H1 (cell line): ENCODE data around the gene CRTC3. TPM values are rescaled to one million over a fixed set of nuclear protein-coding genes. Genes with fewer than 3 reads are reported as not detected.

Source experiments
- CTCF ChIA-PET: fragments of 300-600 bp; sonication (Branson Sonifier 250); formaldehyde crosslinking; loops from one replicate; lab custom pipeline; 2021; ENCODE audit not compliant: partially characterized antibody; lab: Charles Lee
- POLR2A ChIA-PET: fragments of 300-600 bp; sonication (Branson Sonifier 250); formaldehyde crosslinking; loops from one replicate; lab custom pipeline; 2021; ENCODE audit warnings: inconsistent platforms; ENCODE audit not compliant: partially characterized antibody; lab: Charles Lee
- DNase-seq, 2 experiments: peaks; one replicate each; pipeline versions ENCODE4 v3.0.0 to v3.0.0-alpha.2; 2010 to 2022; ENCODE audit warnings: low spot score in 2 of 2, low read depth in 1 of 2, mixed read lengths in 1 of 2
- FAIRE-seq: peaks from 2 replicates; lab custom pipeline; 2011; peaks lifted over from hg19 to GRCh38; lab: Jason Lieb, UNC
- H2AFZ ChIP-seq: 2 replicates; pipeline ENCODE4 v1.8.1; 2012; ENCODE audit warnings: low read length, inconsistent platforms
- H2AK5ac ChIP-seq: 2 replicates; pipeline ENCODE4 v1.6.1; 2013; ENCODE audit warnings: low read depth, low read length
- H2BK120ac ChIP-seq: replicated peaks from 2 replicates; pipeline ENCODE3; 2013; ENCODE audit warnings: low read depth, low read length, inconsistent platforms
- H2BK12ac ChIP-seq: 2 replicates; pipeline ENCODE4 v1.6.1; 2013; ENCODE audit warnings: low read depth, low read length
- H2BK15ac ChIP-seq: 2 replicates; pipeline ENCODE4 v1.6.1; 2013; ENCODE audit warnings: low read length
- H2BK20ac ChIP-seq: 2 replicates; pipeline ENCODE4 v1.6.1; 2013; ENCODE audit warnings: low read length
- H2BK5ac ChIP-seq: 2 replicates; pipeline ENCODE4 v1.6.1; 2013; ENCODE audit warnings: low read depth, low read length
- H3K14ac ChIP-seq: 2 replicates; pipeline ENCODE4 v1.6.1; 2013; ENCODE audit warnings: inconsistent platforms; ENCODE audit not compliant: insufficient read length
- H3K18ac ChIP-seq: 2 replicates; pipeline ENCODE4 v1.6.1; 2013; ENCODE audit warnings: low read length; ENCODE audit errors: extremely low read depth
- H3K23ac ChIP-seq: 2 replicates; pipeline ENCODE4 v1.6.1; 2013; ENCODE audit warnings: inconsistent platforms; ENCODE audit not compliant: insufficient read length
- H3K23me2 ChIP-seq: 2 replicates; pipeline ENCODE4 v1.6.1; 2013; ENCODE audit warnings: low read depth, low read length
- H3K27ac ChIP-seq: 2 replicates; pipeline ENCODE4 v1.6.1; 2011; ENCODE audit warnings: low read depth, low read length, inconsistent platforms
- H3K27me3 ChIP-seq, 4 experiments: replicated peaks in 1 of 4; 1 replicate in 1 of 4; 2 replicates in 3 of 4; pipeline versions ENCODE4 v1.6.1 to v1.8.1; 2011 to 2013; ENCODE audit warnings: low read length in 3 of 4, mild to moderate bottlenecking in 3 of 4, inconsistent platforms in 2 of 4, mixed read lengths in 2 of 4, moderate library complexity in 1 of 4; ENCODE audit not compliant: control insufficient read depth in 3 of 4, insufficient read depth in 3 of 4; ENCODE audit errors: extremely low read depth in 1 of 4
- H3K36me3 ChIP-seq, 4 experiments: 2 replicates each; pipeline versions ENCODE4 v1.6.1 to v1.8.1; 2011 to 2013; ENCODE audit warnings: mild to moderate bottlenecking in 4 of 4, low read length in 3 of 4, moderate library complexity in 2 of 4, control low read depth in 1 of 4, inconsistent platforms in 1 of 4; ENCODE audit not compliant: insufficient read depth in 4 of 4, control insufficient read depth in 2 of 4
- H3K4ac ChIP-seq: replicated peaks from 2 replicates; pipeline ENCODE3; 2013; ENCODE audit warnings: low read length, low read depth, mixed read lengths, inconsistent platforms; ENCODE audit not compliant: insufficient read length
- H3K4me1 ChIP-seq, 4 experiments: replicated peaks in 1 of 4; 1 replicate in 1 of 4; 2 replicates in 3 of 4; pipeline versions ENCODE4 v1.6.1 to v1.8.1; 2011 to 2013; ENCODE audit warnings: low read length in 3 of 4, inconsistent platforms in 2 of 4, mixed read lengths in 1 of 4; ENCODE audit not compliant: insufficient read depth in 4 of 4, control insufficient read depth in 3 of 4
- H3K4me2 ChIP-seq, 2 experiments: 2 replicates each; pipeline versions ENCODE4 v1.6.1 to v1.8.1; 2011 to 2013; ENCODE audit warnings: low read depth in 2 of 2, low read length in 2 of 2, control low read depth in 1 of 2, inconsistent platforms in 1 of 2, mild to moderate bottlenecking in 1 of 2; ENCODE audit not compliant: insufficient read depth in 1 of 2
- H3K4me3 ChIP-seq, 4 experiments: fragments of 200-600, 300-600 bp in 1 of 4; sonication (generic), shearing (Covaris generic), sonication (Bioruptor Twin) in 1 of 4; 2 replicates each; pipeline versions ENCODE4 v1.5.1 to v1.8.1; 2011 to 2016; ENCODE audit warnings: low read length in 4 of 4, low read depth in 3 of 4, control low read depth in 2 of 4, inconsistent platforms in 2 of 4, mild to moderate bottlenecking in 2 of 4, mixed read lengths in 1 of 4, moderate library complexity in 1 of 4; ENCODE audit not compliant: insufficient read depth in 2 of 4; ENCODE audit errors: extremely low read depth in 1 of 4
- H3K56ac ChIP-seq: replicated peaks from 2 replicates; pipeline ENCODE3; 2013; ENCODE audit warnings: low read depth, mild to moderate bottlenecking, mixed read lengths, low read length, inconsistent platforms; ENCODE audit not compliant: insufficient read length
- H3K79me1 ChIP-seq: 2 replicates; pipeline ENCODE4 v1.6.1; 2013; ENCODE audit warnings: low read depth, low read length, control low read depth
- H3K79me2 ChIP-seq, 2 experiments: 2 replicates each; pipeline versions ENCODE4 v1.6.1 to v1.8.1; 2012 to 2013; ENCODE audit warnings: low read length in 2 of 2, mild to moderate bottlenecking in 2 of 2, inconsistent platforms in 1 of 2; ENCODE audit not compliant: insufficient read depth in 2 of 2, control insufficient read depth in 1 of 2
- H3K9ac ChIP-seq, 4 experiments: replicated peaks in 1 of 4; 1 replicate in 1 of 4; 2 replicates in 3 of 4; pipeline versions ENCODE4 v1.6.1 to v1.8.1; 2011 to 2013; ENCODE audit warnings: low read depth in 3 of 4, low read length in 3 of 4, control low read depth in 2 of 4, mild to moderate bottlenecking in 2 of 4, moderate library complexity in 2 of 4, inconsistent platforms in 1 of 4; ENCODE audit errors: extremely low read depth in 1 of 4
- H3K9me3 ChIP-seq, 2 experiments: 2 replicates each; pipeline versions ENCODE4 v1.6.1 to v1.8.1; 2012 to 2013; ENCODE audit warnings: mild to moderate bottlenecking in 2 of 2, moderate library complexity in 2 of 2, control low read depth in 1 of 2, inconsistent platforms in 1 of 2, low read depth in 1 of 2, low read length in 1 of 2, mixed read lengths in 1 of 2; ENCODE audit not compliant: insufficient read depth in 2 of 2
- H4K20me1 ChIP-seq, 2 experiments: replicated peaks in 1 of 2; 2 replicates each; pipeline versions ENCODE3 to v1.8.1; 2011 to 2013; ENCODE audit warnings: inconsistent platforms in 2 of 2, low read length in 2 of 2, mild to moderate bottlenecking in 1 of 2; ENCODE audit not compliant: insufficient read depth in 2 of 2, control insufficient read depth in 1 of 2
- H4K5ac ChIP-seq: 2 replicates; pipeline ENCODE4 v1.6.1; 2013; ENCODE audit warnings: low read length, low read depth, mixed read lengths, inconsistent platforms; ENCODE audit not compliant: insufficient read length
- H4K8ac ChIP-seq: 2 replicates; pipeline ENCODE4 v1.8.0; 2013; ENCODE audit warnings: mild to moderate bottlenecking, moderate library complexity, low read length, inconsistent platforms; ENCODE audit not compliant: insufficient read depth; ENCODE audit errors: extremely low read depth
- H4K91ac ChIP-seq: replicated peaks from 2 replicates; pipeline ENCODE3; 2013; ENCODE audit warnings: low read length, mixed read lengths, inconsistent platforms; ENCODE audit not compliant: insufficient read length
- BCL11A ChIP-seq, 2 experiments: IDR thresholded peaks; one replicate each; pipeline ENCODE4 v1.6.1; 2011; ENCODE audit warnings: low read depth in 2 of 2, low read length in 2 of 2, mild to moderate bottlenecking in 2 of 2
- CBX5 ChIP-seq: fragments of 300-800, 300-1000 bp; sonication (generic); IDR thresholded peaks from 2 replicates; pipeline ENCODE4 v1.7.1; 2016; ENCODE audit warnings: antibody characterized with exemption, low read length, low read depth
- CHD2 ChIP-seq: IDR thresholded peaks from 2 replicates; pipeline ENCODE4 v1.6.1; 2012; ENCODE audit warnings: low read length, improper control_type of control experiment
- EP300 ChIP-seq, 2 experiments: IDR thresholded peaks; 1 replicate in 1 of 2; 2 replicates in 1 of 2; pipeline ENCODE4 v1.6.1; 2011 to 2012; ENCODE audit warnings: low read depth in 2 of 2, low read length in 2 of 2, mild to moderate bottlenecking in 2 of 2, borderline replicate concordance in 1 of 2, inconsistent platforms in 1 of 2, moderate library complexity in 1 of 2
- JUND ChIP-seq: IDR thresholded peaks from 2 replicates; pipeline ENCODE4 v1.6.1; 2011; ENCODE audit warnings: mild to moderate bottlenecking, improper control_type of control experiment, low read length
- KDM1A ChIP-seq: fragments of 200-600, 300-600 bp; sonication (generic); IDR thresholded peaks from 2 replicates; pipeline ENCODE4 v1.7.1; 2016; ENCODE audit warnings: mild to moderate bottlenecking, low read length, borderline replicate concordance
- MAFK ChIP-seq: IDR thresholded peaks from 2 replicates; pipeline ENCODE4 v1.6.1; 2012; ENCODE audit warnings: low read depth, mild to moderate bottlenecking, improper control_type of control experiment, low read length
- PHF8 ChIP-seq: fragments of 200-600 bp; sonication (generic); conservative IDR thresholded peaks from 2 replicates; pipeline ENCODE4 v1.7.1; 2012; ENCODE audit warnings: low read depth, mild to moderate bottlenecking, inconsistent platforms, low read length, moderate library complexity
- YY1 ChIP-seq: IDR thresholded peaks from 2 replicates; pipeline ENCODE4 v1.6.1; 2011; ENCODE audit warnings: low read depth, mild to moderate bottlenecking, low read length
- WGBS, 2 experiments: shearing (Covaris generic) in 1 of 2; methylation state at CpG; one replicate each; pipeline versions ENCODE4 v1.1.6 to v1.1.7; 2013 to 2015; ENCODE audit warnings: low lambda C conversion rate in 2 of 2, mixed read lengths in 2 of 2, inconsistent platforms in 1 of 2, low coverage in 1 of 2, missing lambda C conversion rate in 1 of 2; ENCODE audit not compliant: insufficient replicate concordance in 2 of 2, insufficient coverage in 1 of 2, insufficient read length in 1 of 2; ENCODE audit errors: extremely low coverage in 1 of 2, missing lambda C conversion rate in 1 of 2; 5-methylcytosine and 5-hydroxymethylcytosine counted together
- polyA plus RNA-seq, 7 experiments: library from polyadenylated mRNA; depleted of rRNA in 3 of 7; stranded (reverse) in 5 of 7; unstranded in 2 of 7; fragments of >200 nt in 5 of 7; fragments of 200-250 nt in 2 of 7; gene quantifications; 1 replicate in 5 of 7; 2 replicates in 1 of 7; 4 replicates in 1 of 7; pipeline versions ENCODE4 v1.2.1 to v1.2.3, GENCODE V29; 2011 to 2013; ENCODE audit warnings: missing spikeins in 2 of 7, mixed read lengths in 2 of 7
- total RNA-seq: library from RNA; stranded (reverse); fragmentation: NEBNext Ultra II Directional; extraction: Animal tissue kit (Norgen Biotek cat#: 25700); gene quantifications from 2 replicates; pipeline ENCODE4 v1.2.1, GENCODE V29; 2021
- TF ChIP-seq, protein P1 (sequence below): IDR thresholded peaks from 2 replicates; pipeline ENCODE4 v1.6.1; 2012; ENCODE audit warnings: low read length, inconsistent platforms
- TF ChIP-seq, protein P2 (sequence below): IDR thresholded peaks from 2 replicates; pipeline ENCODE4 v1.6.1; 2011; ENCODE audit warnings: low read depth, mild to moderate bottlenecking, low read length; ENCODE audit not compliant: insufficient read depth

The CRTC3 gene
- total and polyA plus RNA-seq, 2 of the 8 experiments (the other 6 are each of a cell fraction or from before 2014, with no cell fraction given): 5.0 to 5.3 TPM

DNA sequence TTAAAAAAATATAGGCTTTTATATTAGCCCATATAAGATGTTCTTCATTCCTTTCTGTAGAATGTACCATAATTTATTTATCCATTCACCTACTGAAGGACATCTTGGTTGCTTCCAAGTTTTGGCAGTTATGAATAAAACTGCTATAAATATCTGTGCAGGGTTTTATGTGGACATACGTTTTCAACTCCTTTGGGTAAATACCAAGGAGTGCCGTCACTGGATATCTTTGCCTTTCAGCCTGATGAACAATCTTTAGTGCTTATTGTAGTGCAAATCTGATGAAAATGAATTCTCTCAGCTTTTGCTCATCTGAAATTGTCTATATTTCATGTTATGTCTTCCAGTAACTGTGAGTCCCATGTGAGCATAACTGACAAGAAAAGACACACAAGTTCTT is 160.9 kb downstream of the CRTC3 start:
- TF ChIP-seq KDM1A (no peak), JUND (no peak), MAFK (no peak), PHF8 (no peak), EP300 (IDR thresholded peaks at IDR 0.05; ENCODE audit: borderline replicate concordance in 1 of 2, low read depth in 2 of 2, low read length in 2 of 2) (no peak), YY1 (no peak), CHD2 (no peak), CBX5 (no peak), BCL11A (IDR thresholded peaks at IDR 0.05; ENCODE audit: low read depth in 2 of 2, low read length in 2 of 2) (no peak)
- TF ChIP-seq, protein P1, sequence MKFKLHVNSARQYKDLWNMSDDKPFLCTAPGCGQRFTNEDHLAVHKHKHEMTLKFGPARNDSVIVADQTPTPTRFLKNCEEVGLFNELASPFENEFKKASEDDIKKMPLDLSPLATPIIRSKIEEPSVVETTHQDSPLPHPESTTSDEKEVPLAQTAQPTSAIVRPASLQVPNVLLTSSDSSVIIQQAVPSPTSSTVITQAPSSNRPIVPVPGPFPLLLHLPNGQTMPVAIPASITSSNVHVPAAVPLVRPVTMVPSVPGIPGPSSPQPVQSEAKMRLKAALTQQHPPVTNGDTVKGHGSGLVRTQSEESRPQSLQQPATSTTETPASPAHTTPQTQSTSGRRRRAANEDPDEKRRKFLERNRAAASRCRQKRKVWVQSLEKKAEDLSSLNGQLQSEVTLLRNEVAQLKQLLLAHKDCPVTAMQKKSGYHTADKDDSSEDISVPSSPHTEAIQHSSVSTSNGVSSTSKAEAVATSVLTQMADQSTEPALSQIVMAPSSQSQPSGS: no peak
- TF ChIP-seq, protein P2, sequence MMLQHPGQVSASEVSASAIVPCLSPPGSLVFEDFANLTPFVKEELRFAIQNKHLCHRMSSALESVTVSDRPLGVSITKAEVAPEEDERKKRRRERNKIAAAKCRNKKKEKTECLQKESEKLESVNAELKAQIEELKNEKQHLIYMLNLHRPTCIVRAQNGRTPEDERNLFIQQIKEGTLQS: no peak
- no peak overlapping the region for H2BK20ac ChIP-seq
- no peaks in the 10 kb centered on the region for H3K27me3 ChIP-seq
- DNase-seq: no peak
- no peak overlapping the region for H2BK5ac ChIP-seq
- H3K36me3 ChIP-seq: no peaks in the 10 kb centered on the region
- WGBS, 2 experiments: 95% methylated on average over 2 of the region's 2 CpGs; no CpG with 5 or more reads in 1 of the 2 experiments
- no peak overlapping the region for H2AK5ac ChIP-seq
- H3K4me2 ChIP-seq: no peak overlapping the region
- ChIA-PET POLR2A (no interaction called here), CTCF (interaction anchor here (0.6 to 2.8 kb wide), 3 partner anchors 10 to 88 kb away, joined by 3 to 11 read pairs (median 3); no protein-coding TSS in a partner anchor)
- H4K91ac ChIP-seq: no peak overlapping the region
- H3K23me2 ChIP-seq: no peaks in the 10 kb centered on the region
- no peaks in the 10 kb centered on the region for H3K4me1 ChIP-seq
- H3K4me3 ChIP-seq: no peak overlapping the region
- H2BK120ac ChIP-seq: no peak overlapping the region
- H3K56ac ChIP-seq: no peak overlapping the region
- FAIRE-seq: no peak
- no peak overlapping the region for H2AFZ ChIP-seq
- no peak overlapping the region for H2BK12ac ChIP-seq
- no peak overlapping the region for H3K23ac ChIP-seq
- H3K4ac ChIP-seq: no peak overlapping the region
- no peak overlapping the region for H3K9ac ChIP-seq
- no peaks in the 10 kb centered on the region for H4K20me1 ChIP-seq
- 0 out of 4 replicates have a peak, but pooled peaks cover 0 to 2% of the 10 kb centered on the region in 2 experiments for H3K9me3 ChIP-seq
- no peaks in the 10 kb centered on the region for H3K79me2 ChIP-seq
- H3K79me1 ChIP-seq: no peaks in the 10 kb centered on the region
- H3K27ac ChIP-seq: no peak overlapping the region
- no peak overlapping the region for H2BK15ac ChIP-seq
- no peak overlapping the region for H3K14ac ChIP-seq
- H4K8ac ChIP-seq: no peak overlapping the region
- no peak overlapping the region for H4K5ac ChIP-seq
- H3K18ac ChIP-seq: no peak overlapping the region
